Stimulated activated CD8-positive, alpha-beta memory T cell treated with anti-CD3 and anti-CD28 coated beads, Interleukin-4, amount 100 ng/mL, for 1 hour (primary cell): ENCODE data around the gene TIMM22.
"Not testable (repeated sequence)": the region's sequence is repeated elsewhere in the genome, so short reads cannot be mapped to it uniquely, and the experiment has no call there.

ENCODE experiments used
- DNase-seq, 2 donors: peaks; one replicate each; pipeline ENCODE4 v3.0.0-alpha.2; 2020; ENCODE audit warnings: low read depth in 2 of 2, low spot score in 1 of 2

The TIMM22 gene

DNA sequence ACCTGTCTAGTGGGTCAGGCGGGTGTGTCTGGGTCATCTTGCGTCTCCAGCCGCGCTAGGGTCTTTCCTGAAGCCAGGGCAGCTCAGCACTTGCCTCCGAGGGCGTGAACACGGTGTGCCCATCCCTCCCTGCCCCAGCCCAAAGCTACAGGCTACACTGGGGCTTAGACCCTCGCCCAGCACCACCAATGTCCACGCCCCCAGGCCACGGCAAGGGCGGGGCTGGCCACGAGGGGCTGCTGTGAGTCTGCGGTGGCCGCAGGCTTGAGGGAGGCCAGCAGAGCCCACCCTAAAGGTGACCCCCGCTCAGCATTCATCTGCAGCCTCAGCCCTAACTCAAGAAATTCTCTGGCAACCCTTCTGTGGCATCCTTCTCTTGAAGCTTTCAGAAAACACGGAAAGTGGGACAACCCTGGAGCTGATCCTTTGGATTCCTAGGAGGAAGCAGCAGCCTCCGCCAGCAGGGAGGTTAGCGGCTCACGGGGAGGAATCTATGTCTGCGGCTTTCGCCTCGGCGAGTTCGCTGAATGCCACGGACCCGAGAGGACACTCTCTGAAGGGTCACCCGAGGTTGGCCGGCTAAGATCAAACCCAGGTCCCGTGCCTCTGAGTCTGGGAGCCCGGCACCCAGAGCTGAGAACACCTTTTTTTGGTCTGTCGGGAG, 41.7 kb downstream of the TIMM22 start:
- DNase-seq: no peak

DNA sequence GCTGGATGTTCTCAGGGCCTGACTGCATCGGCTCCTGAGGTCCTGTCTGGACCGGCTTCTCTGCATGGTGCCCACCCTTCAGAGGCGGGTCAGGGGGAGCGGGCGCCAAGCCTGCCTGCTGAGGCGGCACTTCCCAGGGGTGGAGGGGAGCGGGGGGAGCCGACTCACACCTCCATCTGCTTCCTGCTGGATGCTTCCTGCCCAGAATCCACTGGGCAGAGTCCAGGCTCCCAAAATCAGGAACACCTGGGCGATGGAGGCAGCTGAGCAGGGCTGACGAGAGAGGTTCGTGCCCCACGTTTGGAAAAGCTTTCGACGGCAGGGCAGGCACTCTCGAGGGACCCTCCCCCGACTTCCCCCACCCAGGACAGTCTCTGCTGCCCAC, 42.2 kb downstream of the TIMM22 start:
- DNase-seq: no peak

DNA sequence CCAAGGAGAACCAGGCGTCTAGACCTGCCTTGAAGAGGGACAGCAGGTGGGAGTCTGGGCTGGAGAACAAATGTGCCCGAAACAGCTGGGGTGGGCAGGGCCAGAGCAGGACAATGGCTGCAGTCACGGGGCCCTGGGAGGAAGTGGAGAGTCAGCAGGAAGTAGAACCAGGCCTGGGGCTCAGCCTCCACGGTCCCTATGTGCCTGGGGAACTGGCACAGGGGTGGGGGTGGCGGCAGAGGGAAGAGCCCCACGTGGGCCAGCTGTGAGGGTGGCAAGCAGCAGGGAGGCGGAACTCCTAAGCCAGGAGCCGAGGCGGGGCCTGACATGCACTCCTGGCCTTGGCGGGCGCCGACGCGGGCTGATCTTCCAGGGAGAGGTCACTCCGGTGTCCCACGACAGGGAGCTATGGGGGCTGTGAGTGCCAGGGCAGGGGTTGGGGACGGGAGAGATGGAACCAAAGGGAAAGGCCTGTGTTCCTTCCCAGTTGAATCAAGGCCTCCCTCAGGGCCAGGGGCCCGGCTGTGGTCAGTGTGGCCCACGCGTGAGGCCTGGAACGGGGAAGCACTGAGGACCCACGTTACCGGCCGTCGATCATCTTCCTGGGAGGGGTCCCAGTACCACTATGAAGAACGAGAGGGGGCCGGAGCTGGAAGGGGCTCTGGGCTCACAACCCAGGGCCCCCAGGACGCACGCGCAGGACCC, 42.7 kb downstream of the TIMM22 start:
- no peak for DNase-seq

DNA sequence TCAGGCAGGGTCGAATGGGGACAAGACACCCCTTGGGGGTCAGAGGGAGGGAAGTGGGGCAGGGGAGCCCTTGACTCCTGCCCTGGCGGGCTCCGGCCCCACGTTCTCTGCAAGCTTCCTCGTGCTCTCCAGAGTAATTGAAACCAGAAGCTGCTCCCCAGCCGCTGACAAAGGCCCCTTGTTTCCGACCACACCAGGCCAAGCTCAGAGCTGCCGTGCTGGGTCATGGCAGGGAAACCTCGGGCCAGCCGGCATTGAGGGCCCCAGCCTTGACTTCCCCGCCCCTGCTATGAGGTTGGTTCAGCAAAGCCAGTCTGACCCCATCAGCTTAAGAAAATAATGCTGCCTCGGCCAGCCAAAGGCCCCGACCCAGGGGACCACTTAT, 43.3 kb downstream of the TIMM22 start:
- DNase-seq: no peak

DNA sequence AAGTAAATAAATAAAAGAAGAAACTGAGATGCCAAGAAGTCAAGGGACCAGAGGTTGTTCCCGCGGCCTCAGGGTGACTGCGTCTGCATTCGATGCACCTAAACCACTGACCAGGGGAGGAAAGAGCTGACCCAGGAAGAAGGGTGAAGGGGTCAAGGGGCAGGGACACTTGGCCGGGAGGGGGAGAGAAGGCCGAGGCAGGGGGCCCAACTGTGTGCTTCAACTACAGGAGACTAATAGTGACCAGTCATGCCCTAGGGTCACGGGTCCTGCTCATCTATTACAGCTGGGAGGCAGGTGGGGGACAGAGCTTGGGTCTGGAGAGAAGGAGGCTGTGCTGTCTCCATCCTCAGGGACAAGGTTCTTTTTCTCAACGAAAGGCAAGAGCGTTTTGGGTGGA, 44.8 kb downstream of the TIMM22 start:
- no peak for DNase-seq

DNA sequence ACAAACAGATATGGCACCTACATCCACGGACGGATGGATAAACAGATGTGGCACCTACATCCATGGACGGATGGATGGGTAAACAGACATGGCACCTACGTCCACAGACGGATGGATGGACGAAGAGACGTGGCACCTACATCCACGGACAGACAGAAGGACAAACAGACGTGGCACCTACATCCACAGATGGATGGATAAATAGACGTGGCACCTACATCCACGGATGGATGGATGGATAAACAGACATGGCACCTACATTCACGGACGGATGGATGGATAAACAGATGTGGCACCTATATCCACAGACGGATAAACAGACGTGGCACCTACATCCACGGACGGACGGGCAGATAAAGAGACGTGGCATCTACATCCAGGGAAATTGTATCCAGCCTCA, 45.6 kb downstream of the TIMM22 start:
- no peak for DNase-seq

DNA sequence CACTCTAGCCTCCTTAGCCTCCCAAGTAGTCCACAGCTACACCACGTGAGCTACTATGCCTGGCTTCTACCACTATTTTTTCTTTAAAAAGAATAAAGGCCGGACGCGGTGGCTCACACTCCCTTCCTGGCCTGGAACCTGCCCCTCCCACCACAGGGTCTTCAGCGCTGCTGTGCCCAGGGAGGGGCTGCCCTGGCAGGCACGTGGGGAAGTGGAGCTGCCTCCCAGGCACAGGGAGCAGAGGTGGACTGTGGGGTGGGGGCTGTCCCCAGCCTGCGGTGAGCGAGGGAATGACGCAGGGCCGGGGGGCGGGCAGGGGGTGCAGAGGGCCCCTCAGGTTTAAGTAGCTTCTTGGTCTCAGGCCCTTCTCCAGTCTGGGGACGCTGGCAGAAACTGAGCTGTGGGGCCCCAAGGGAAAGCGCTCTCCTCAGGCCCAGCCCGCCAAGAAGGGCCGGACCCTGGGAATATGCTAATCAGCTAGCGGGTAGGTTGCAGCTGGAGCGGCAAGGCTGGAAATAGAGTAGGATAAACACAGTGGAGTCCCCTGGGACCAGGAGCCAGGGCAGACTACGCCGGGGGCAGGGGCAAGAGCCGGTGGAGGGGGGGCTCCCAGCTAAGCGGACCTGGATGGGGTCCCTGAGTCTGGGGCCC, 46.8 kb downstream of the TIMM22 start:
- DNase-seq: no peak

DNA sequence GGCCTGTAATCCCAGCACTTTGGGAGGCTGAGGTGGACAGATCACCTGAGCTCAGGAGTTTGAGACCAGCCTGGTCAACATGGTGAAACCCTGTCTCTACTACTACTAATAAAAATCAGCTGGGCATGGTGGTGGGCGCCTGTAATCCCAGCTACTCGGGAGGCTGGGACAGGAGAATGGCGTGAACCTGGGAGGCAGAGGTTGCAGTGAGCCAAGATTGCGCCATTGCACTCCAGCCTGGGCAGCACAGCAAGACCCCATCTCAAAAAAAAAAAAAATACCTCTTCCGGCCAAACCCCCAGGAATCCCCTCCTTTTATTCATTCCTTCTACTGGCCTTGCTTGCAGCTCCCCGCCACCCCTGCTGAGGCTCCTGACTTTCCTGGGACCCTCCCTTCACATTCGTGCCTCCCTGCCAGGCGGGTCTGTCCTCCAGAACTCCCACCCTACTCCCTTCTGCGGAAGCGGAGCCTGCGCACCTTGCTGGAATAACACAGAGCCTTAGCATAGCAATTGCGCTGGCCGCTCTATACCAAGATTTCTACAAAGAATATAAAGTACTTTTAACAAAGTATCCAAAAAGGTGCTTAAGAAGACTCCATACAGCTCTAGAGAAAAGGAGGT, 47.6 kb downstream of the TIMM22 start:
- not testable (repeated sequence) for DNase-seq

DNA sequence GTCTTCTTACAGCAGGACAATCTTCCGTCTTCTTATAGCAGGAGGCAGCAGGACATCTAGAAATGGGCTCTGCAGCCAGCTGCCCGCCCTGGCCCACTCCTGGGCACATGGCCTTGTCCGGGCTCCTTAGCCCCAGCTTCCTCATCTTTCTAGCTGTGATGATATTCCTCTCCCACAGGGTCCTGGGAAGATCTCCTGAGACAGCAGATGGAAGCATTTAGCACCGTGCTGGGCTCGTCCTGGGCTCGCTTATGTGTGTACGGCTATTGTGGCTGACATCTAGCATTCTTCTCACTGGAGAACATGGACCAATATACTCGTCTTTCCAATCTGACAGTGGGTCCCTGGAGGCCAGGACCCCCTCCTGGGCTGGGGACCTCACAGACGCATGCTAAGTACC, 48.5 kb downstream of the TIMM22 start:
- no peak for DNase-seq

DNA sequence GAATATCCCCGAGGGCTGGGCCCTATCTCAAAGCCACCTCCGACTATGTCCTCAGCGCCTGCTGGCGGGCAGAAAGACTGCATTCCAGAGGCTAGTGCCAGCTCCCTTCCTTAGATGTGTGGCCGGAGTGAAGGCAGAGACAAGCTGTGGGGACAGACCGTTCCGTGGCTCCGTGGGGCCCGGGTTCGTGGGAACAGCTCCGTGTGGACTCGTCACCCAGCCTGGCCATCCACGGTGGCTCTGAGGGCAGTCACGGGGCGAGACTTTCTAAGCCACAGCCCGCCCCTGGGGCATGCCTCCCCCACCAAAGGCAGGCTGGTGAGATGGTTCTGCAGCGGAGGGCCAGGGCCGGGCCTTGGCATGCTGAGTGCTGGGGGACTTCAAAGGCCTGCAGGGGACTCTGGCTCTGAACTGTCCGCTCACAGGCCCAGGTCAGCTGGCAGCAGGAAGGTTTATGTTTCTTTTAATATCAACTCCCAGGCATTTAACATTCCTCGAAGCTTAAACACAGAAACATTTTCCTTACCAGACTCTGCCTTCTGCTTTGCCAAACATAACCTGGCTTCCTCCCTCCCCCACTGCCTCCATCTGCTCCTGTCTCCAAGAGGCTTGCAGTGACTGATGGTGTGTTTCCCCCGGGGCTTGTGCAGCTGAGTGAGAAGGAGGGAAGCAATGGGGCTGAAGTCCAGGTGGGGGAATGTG, 50.4 kb downstream of the TIMM22 start:
- no peak for DNase-seq

DNA sequence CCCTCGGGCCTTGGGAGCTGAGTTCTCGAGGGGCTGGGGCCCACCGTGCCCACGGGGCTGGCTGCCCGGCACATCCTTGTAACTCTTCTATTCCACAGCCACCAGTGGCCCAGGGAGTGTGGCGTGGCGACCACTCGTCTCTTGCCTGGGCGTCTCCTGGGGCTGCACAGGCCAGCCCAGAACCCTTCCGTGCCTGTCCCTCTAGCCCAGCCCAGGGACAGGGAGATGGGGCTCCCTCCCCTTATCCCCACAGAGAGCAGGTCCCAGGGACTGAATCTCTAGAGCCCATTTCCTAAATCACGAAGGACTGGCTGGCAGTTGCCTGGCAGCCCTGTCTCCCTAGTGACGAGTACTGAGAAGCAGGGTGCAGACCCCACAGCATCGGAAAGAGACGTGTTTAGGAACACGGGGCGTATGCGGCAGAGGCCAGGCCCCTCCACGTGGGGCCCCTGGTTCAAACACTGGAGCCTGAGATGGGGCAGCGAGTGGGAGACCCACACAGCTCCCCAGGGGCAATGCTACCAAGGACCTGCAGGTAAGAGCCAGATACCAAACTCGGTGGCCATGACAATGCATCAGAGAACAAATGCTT, 51.0 kb downstream of the TIMM22 start:
- no peak for DNase-seq

DNA sequence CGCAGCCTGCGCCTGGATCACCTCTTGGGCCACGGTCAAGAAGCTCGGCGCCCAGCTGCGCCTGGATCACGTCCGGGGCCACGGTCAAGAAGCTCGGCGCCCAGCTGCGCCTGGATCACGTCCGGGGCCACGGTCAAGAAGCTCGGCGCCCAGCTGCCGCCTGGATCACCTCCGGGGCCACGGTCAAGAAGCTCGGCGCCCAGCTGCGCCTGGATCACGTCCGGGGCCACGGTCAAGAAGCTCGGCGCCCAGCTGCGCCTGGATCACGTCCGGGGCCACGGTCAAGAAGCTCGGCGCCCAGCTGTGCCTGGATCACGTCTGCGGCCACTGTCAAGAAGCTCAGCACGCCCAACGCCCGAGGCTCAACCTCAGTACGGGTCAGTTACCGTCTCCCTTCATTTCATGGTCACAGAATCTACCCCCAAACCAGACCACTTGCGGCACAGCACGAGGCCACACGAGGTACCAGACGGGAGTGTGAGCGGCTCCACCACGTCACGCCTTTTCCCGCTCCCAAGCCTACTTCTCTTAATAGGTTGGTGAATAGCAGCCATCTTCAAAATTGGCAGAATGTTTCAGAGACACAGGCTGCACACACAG, 51.7 kb downstream of the TIMM22 start:
- DNase-seq: not testable (repeated sequence)

DNA sequence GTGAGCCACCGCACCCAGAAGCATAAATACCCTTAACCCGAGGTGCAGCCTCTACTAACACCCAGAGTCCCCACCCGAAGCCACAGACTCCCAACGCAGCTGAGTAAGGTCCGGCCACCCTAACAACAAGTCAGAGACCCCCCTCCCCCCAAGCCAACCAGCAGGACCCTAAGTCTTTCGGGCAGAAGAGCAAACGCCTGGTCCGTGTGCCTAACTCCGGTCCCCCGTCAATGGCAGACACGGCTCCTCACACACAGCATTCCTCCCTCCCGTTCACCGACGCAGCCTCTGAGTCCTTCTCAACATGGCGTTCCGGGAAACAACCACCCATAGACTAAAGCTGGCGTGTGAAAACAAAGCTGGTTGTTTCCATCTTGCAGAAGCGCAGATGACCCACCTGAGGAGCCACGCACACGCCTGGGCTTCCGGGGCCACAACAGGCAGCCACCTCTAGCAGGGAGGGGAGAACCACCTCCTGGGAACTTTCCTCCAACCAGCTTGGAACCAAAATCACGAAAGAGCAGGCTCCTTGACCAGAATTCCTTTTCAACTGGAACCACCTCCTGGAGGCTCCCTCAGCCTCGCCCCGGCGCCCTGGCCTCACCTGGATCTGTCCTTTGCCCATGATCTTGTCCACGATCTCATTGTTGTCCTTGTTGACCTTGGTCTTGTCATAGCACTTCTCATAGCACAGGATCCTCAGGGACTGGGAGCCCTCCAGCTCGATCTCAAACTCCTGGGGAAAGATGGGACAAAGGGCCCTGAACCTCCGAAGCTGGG, 52.7 kb downstream of the TIMM22 start:
- DNase-seq: no peak

DNA sequence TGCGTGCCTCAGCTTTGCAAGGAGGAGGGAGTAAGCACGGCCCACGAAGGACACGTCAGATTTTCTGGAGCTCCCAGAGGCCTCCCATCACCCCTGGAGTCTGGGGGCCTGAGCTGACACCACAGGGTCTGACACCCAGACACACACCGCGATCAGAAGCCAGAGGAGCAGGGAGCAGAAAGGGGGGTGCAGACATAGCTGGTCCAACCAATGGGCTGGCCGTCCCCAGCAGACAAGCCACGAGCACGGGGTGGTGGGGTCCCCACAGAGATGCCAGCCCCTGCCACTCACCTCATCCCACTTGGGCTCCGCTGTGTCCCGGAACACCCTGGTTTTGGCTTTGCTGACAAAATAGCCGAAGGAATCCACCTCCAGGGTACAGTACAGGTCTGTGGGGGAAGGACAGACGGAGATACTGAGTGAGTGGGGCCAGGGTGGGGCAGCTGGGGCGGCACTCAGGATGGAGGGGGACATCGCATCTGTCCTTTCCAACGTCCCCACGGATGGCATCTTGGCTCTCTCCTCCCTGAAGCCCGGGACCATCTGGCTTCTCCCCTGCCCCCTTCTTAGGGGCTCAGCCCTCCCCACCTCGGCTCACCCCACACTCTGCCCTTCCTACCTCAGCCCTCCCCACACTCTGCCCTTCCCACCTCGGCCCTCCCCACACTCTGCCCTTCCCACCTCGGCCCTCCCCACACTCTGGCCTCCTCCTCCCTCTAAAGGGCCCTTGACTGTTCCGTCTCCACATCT, 53.5 kb downstream of the TIMM22 start:
- DNase-seq: no peak

DNA sequence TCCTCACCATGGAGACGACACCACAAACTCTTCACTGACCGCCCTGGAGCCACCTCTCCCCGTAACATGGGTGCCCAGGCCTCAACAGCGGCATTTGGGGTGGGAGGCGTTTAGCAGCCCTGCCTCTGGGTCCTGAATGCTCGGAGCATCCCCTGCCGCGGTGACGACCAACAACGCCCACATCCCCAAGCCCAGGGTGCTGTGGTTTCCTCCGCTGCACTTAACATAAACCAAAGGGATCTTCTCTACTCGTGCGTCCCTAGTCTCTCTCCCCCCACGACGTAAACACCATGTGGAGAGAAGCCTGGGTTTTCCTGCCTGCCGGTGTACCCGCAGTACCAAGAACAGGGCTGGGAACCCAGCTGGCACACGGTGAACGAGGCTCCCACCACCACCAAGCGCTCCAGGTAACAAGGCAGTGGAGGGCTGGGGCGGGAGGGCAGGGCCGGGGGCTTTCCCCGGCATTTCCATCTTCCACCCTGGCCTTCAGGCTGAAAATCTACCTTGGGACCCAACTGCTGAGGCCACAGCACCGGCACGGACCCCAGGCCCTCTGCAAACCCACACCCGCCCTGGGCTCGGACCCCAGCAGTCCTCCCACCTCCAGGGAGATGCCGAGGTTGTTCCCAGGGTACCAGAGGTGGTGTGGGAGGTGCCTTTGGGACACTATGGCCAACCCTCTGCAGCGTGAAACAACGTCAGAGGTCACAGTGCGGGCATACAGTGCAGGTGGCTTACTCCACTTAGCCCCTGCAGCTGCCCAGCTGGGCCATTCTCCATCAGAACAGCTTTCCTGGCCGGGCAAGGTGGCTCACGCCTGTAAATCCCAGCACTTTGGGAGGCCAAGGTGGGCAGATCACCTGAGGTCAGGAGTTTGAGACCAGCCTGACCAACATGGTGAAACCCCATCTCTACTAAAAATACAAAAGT, 54.3 kb downstream of the TIMM22 start:
- DNase-seq: no peak
